GM12872 (cell line): Measurements from ENCODE around the gene USP43.

Source experiments
- CTCF ChIP-seq: IDR thresholded peaks from 3 replicates; pipeline ENCODE4 v1.5.1; 2011; ENCODE audit warnings: low read depth, mild to moderate bottlenecking, low read length, moderate library complexity; ENCODE audit not compliant: insufficient read depth

The USP43 gene

DNA sequence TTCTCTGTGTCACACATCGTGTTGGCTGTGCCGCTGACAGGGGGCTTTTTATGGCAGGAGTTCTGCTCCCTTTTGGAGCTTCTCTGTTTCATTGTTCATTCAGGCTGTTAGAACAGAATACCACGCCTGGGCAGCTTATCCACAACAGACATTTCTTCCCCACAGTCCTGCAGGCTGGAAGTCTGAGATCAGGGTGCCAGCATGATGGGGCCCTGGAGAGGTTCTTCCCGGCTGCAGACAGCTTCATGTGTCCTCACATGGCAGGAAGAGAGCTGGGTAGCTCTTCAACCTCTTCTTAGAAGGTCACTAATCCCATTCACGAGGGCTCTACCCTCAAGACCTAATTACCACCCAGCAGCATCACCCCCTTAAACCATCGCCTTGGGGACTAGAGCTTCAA is 81.0 kb downstream of the USP43 start:
- TF ChIP-seq CTCF = no peak

DNA sequence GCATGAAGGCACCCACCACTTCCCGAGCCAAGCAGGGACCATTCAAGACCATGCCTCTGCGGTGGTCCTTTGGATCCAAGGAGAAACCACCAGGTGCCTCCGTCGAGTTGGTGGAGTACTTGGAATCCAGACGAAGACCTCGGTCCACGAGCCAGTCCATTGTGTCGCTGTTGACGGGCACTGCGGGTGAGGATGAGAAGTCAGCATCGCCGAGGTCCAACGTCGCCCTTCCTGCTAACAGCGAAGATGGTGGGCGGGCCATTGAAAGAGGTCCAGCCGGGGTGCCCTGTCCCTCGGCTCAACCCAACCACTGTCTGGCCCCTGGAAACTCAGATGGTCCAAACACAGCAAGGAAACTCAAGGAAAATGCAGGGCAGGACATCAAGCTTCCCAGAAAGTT is 82.7 kb downstream of the USP43 start:
- TF ChIP-seq CTCF = no peak

DNA sequence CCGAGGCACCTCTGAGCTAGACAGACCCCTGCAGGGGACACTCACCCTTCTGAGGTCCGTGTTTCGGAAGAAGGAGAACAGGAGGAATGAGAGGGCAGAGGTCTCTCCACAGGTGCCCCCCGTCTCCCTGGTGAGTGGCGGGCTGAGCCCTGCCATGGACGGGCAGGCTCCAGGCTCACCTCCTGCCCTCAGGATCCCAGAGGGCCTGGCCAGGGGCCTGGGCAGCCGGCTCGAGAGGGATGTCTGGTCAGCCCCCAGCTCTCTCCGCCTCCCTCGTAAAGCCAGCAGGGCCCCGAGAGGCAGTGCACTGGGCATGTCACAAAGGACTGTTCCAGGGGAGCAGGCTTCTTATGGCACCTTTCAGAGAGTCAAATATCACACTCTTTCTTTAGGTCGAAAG is 83.2 kb downstream of the USP43 start:
- TF ChIP-seq CTCF = no peak

DNA sequence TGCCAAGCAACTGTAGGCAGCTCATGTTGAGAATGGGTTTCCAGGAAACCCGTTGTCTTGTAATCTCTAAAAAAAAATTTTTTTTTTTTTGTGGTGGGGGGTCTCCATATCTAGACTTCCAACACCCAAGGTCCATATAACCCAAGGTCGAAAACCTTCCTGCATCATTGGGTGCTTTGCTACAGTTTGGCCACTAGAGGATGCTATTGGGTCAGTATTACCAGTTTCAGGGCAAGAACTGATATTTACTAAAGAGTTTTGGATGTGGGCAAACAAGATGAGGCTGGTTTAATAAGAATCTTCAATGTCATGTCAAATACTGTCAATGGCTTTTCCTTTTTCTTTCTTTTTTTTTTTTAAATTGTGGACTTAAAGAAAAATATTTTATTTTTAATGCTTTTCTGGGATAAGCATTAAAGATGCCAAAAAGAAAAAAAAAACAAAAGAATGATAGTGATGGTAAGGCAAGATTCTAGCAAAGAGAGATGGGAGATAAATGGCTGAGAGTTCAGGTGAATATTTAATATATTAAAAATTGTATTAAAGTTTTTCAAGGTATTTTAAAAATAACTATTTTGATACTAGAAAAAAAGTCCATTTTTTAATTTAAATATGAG is 83.8 kb downstream of the USP43 start:
- peak; percentile 99 for TF ChIP-seq CTCF

DNA sequence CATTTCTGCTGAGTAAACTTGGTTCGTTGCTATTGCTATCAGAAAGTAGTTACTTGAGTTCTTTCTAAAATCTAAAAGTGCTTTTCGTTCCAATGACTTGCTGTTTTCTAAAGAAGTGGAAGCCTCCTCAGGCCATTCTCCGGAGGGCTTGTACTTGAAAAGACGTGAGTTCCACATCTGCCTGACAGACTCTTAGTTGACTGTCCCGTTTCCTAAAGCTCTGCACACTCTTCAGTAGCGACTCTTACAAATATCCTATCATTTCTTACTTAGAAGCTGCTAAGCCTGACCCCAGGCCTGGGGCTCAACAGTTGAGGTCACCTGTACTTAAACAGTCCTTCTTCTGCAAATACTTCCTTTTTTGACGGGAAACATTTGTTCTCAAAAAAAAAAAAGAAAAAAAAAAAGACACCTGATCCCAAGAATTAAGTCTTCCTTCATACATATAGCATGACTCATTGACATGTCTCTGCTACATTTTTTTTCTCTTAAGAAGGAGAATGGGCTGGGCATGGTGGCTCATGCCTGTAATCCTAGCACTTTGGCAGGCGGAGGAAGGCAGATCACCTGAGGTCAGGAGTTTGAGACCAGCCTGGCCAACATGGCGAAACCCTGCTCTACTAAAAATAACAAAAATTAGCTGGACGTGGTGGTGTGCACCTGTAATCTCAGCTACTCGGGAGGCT is 84.6 kb downstream of the USP43 start:
- TF ChIP-seq CTCF = no peak

- no peak for TF ChIP-seq CTCF
Observed at GRCh38 chr17:9750524-9750923, 105.2 kb downstream of the USP43 start.

GRCh38 chr17:9755083-9755482 is 109.8 kb downstream of the USP43 start:
- no peak for TF ChIP-seq CTCF

GRCh38 chr17:9760266-9760665 is 114.9 kb downstream of the USP43 start:
- TF ChIP-seq CTCF = no peak
